Measurements from ENCODE around the gene GTF3C4. TPM values are rescaled to one million over a fixed set of nuclear protein-coding genes. Genes with fewer than 3 reads are reported as not detected.

Gene GTF3C4
- 29.3 TPM for polyA plus RNA-seq (2013, experiment 1 of 2)
- 28.4 TPM for polyA plus RNA-seq (2013, experiment 2 of 2)

- peaks cover 19% of the 10 kb centered on the region for H3K36me3 ChIP-seq (ENCODE audit: insufficient read depth, low read length)
- peaks cover 18% of the 10 kb centered on the region for H3K4me1 ChIP-seq (ENCODE audit: insufficient read depth, low read length)
- WGBS: under 1% methylated on average over 82 of the region's 82 CpGs
- peak within 1 kb of the TSS; percentile 99 for H3K4me3 ChIP-seq (ENCODE audit: low read length)
- H3K9ac ChIP-seq (ENCODE audit: low read depth, low read length): peak within 1 kb of the TSS; percentile 97
- H3K9me3 ChIP-seq (ENCODE audit: insufficient read depth, low read depth, low read length): no peaks in the 10 kb centered on the region
- no peaks in the 10 kb centered on the region for H3K27me3 ChIP-seq (ENCODE audit: insufficient read depth, low read length)
- peak within 1 kb of the TSS; percentile 98 for H3K27ac ChIP-seq (ENCODE audit: low read depth, low read length)
Observed at GRCh38 chr9:132670457-132671391, at the start of gene GTF3C4. Gene GTF3C4 (plus strand): TSS chr9:132670464. CDS start chr9:132670599, 135 bp downstream.

- H3K36me3 ChIP-seq (ENCODE audit: insufficient read depth, low read length): peaks cover 76% of the 10 kb centered on the region
- no peaks in the 10 kb centered on the region for H3K27me3 ChIP-seq (ENCODE audit: insufficient read depth, low read length)
- H3K4me1 ChIP-seq (ENCODE audit: insufficient read depth, low read length): no peaks in the 10 kb centered on the region
- no peak overlapping the region for H3K27ac ChIP-seq (ENCODE audit: low read depth, low read length)
- no peak overlapping the region for H3K9ac ChIP-seq (ENCODE audit: low read depth, low read length)
- H3K9me3 ChIP-seq (ENCODE audit: insufficient read depth, low read depth, low read length): no peaks in the 10 kb centered on the region
- WGBS: 91% methylated on average over 5 of the region's 5 CpGs
- no peak overlapping the region for H3K4me3 ChIP-seq (ENCODE audit: low read length)
Observed at GRCh38 chr9:132622159-132622558, 48.1 kb upstream of the GTF3C4 start.

DNA sequence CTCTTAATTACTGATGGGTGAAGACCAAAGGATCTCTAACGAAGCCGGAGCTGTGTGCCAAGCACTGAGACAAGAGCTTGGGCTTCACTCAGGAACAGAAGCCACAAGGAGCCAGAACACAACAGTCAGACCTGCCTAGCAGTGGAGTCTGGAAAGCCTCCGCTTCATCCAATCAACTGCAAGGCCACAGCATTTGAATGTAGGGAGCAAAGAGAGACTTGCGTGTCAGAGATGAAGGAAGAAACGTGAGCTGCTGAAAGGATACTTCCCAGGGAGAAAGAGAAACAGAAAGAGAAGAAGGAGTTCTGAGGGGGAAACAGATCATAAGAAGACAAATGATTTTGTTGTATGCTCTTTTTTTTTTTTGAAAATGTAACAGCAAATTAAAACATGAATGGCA lies 44.0 kb upstream of the GTF3C4 start:
- no peak overlapping the region for H3K4me3 ChIP-seq (ENCODE audit: low read length)
- no peaks in the 10 kb centered on the region for H3K4me1 ChIP-seq (ENCODE audit: insufficient read depth, low read length)
- WGBS: 94% methylated on average over 5 of the region's 5 CpGs
- no peaks in the 10 kb centered on the region for H3K27me3 ChIP-seq (ENCODE audit: insufficient read depth, low read length)
- no peak overlapping the region for H3K27ac ChIP-seq (ENCODE audit: low read depth, low read length)
- no peak overlapping the region for H3K9ac ChIP-seq (ENCODE audit: low read depth, low read length)
- no peaks in the 10 kb centered on the region for H3K9me3 ChIP-seq (ENCODE audit: insufficient read depth, low read depth, low read length)
- peaks cover 76% of the 10 kb centered on the region for H3K36me3 ChIP-seq (ENCODE audit: insufficient read depth, low read length)

DNA sequence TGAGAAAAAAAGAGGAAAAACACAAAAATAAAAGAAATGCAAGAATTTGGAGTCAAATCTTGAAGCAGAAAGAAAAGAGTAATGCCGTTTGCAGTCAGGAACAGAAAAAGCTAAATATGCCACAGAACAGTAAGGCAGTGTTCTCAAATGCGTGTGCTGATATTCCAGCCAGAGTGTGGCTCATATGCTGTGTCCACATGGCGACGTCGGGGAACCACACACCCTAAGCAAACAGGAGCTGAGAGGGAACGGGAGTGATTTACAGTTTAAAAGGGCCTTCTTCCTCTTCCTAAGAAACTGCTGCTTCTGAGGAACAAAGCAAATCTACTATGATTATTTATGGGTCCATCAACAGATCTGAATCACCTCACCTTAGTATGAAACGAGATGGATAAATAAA lies 43.2 kb upstream of the GTF3C4 start:
- no peaks in the 10 kb centered on the region for H3K27me3 ChIP-seq (ENCODE audit: insufficient read depth, low read length)
- H3K4me3 ChIP-seq (ENCODE audit: low read length): no peak overlapping the region
- WGBS: 92% methylated on average over 6 of the region's 7 CpGs
- peaks cover 78% of the 10 kb centered on the region for H3K36me3 ChIP-seq (ENCODE audit: insufficient read depth, low read length)
- H3K9me3 ChIP-seq (ENCODE audit: insufficient read depth, low read depth, low read length): no peaks in the 10 kb centered on the region
- H3K9ac ChIP-seq (ENCODE audit: low read depth, low read length): no peak overlapping the region
- no peaks in the 10 kb centered on the region for H3K4me1 ChIP-seq (ENCODE audit: insufficient read depth, low read length)
- H3K27ac ChIP-seq (ENCODE audit: low read depth, low read length): no peak overlapping the region

GRCh38 chr9:132627594-132627993 lies 42.7 kb upstream of the GTF3C4 start:
- Histone ChIP-seq H3K27me3 (ENCODE audit: insufficient read depth, low read length) (no peaks in the 10 kb centered on the region), H3K4me3 (ENCODE audit: low read length) (no peak overlapping the region), H3K36me3 (ENCODE audit: insufficient read depth, low read length) (peaks cover 74% of the 10 kb centered on the region), H3K9me3 (ENCODE audit: insufficient read depth, low read depth, low read length) (no peaks in the 10 kb centered on the region), H3K4me1 (ENCODE audit: insufficient read depth, low read length) (no peaks in the 10 kb centered on the region), H3K9ac (ENCODE audit: low read depth, low read length) (no peak overlapping the region), H3K27ac (ENCODE audit: low read depth, low read length) (no peak overlapping the region)
- 94% methylated on average over 11 of the region's 11 CpGs for WGBS

DNA sequence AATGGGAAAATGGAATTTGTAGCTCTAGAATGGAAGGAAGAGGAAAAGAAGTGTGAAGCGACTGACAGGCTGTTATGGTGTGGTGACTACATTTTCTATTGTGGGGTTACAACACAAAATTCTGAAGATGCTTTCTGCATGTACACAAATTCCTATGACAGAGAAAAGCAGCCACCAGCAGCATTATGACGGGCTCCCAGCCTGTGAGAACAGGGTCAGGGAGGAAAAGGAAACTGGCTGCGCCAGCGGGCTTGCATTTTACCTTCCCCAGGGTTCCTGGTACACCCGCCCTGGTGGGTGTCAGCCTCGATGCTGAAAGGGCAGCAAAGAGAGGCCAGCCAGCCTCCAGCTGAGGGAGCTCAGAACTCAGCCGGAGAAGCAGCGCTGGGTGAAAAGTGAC lies 41.5 kb upstream of the GTF3C4 start:
- WGBS: 94% methylated on average over 8 of the region's 8 CpGs
- Histone ChIP-seq H3K36me3 (ENCODE audit: insufficient read depth, low read length) (peaks cover 67% of the 10 kb centered on the region), H3K9ac (ENCODE audit: low read depth, low read length) (no peak overlapping the region), H3K9me3 (ENCODE audit: insufficient read depth, low read depth, low read length) (no peaks in the 10 kb centered on the region), H3K27me3 (ENCODE audit: insufficient read depth, low read length) (no peaks in the 10 kb centered on the region), H3K4me3 (ENCODE audit: low read length) (no peak overlapping the region), H3K27ac (ENCODE audit: low read depth, low read length) (no peak overlapping the region), H3K4me1 (ENCODE audit: insufficient read depth, low read length) (no peaks in the 10 kb centered on the region)

GRCh38 chr9:132630116-132630515 lies 40.1 kb upstream of the GTF3C4 start:
- H3K27me3 ChIP-seq (ENCODE audit: insufficient read depth, low read length): no peaks in the 10 kb centered on the region
- 90% methylated on average over 9 of the region's 9 CpGs for WGBS
- H3K9ac ChIP-seq (ENCODE audit: low read depth, low read length): no peak overlapping the region
- no peaks in the 10 kb centered on the region for H3K4me1 ChIP-seq (ENCODE audit: insufficient read depth, low read length)
- no peak overlapping the region for H3K4me3 ChIP-seq (ENCODE audit: low read length)
- H3K9me3 ChIP-seq (ENCODE audit: insufficient read depth, low read depth, low read length): no peaks in the 10 kb centered on the region
- peaks cover 59% of the 10 kb centered on the region for H3K36me3 ChIP-seq (ENCODE audit: insufficient read depth, low read length)
- H3K27ac ChIP-seq (ENCODE audit: low read depth, low read length): no peak overlapping the region

DNA sequence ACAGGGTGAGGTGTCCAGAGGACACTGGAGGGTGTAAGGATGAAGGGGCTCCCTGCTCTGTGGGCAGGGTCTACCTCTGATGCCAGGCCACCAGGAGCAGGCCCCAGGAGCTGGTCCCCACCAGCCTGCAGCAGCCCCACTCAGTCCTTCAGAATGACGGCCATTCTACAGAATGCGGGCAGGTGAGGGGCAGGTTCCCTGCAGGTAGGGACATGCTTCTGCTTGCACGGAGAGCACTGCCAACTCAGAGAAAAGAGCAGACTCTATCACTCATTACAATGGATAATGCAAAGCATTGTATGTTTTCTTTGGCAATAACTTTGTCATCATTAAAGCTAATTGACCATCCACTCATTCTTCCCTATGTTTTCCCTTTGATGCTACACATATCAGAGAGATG lies 39.5 kb upstream of the GTF3C4 start:
- Histone ChIP-seq H3K4me1 (ENCODE audit: insufficient read depth, low read length) (no peaks in the 10 kb centered on the region), H3K36me3 (ENCODE audit: insufficient read depth, low read length) (peaks cover 53% of the 10 kb centered on the region), H3K27me3 (ENCODE audit: insufficient read depth, low read length) (no peaks in the 10 kb centered on the region), H3K4me3 (ENCODE audit: low read length) (no peak overlapping the region), H3K27ac (ENCODE audit: low read depth, low read length) (no peak overlapping the region), H3K9ac (ENCODE audit: low read depth, low read length) (no peak overlapping the region), H3K9me3 (ENCODE audit: insufficient read depth, low read depth, low read length) (no peaks in the 10 kb centered on the region)
- WGBS: 93% methylated on average over 3 of the region's 3 CpGs

- 95% methylated on average over 5 of the region's 5 CpGs for WGBS
- peaks cover 57% of the 10 kb centered on the region for H3K36me3 ChIP-seq (ENCODE audit: insufficient read depth, low read length)
- H3K9ac ChIP-seq (ENCODE audit: low read depth, low read length): no peak overlapping the region
- H3K9me3 ChIP-seq (ENCODE audit: insufficient read depth, low read depth, low read length): no peaks in the 10 kb centered on the region
- no peak overlapping the region for H3K4me3 ChIP-seq (ENCODE audit: low read length)
- no peaks in the 10 kb centered on the region for H3K27me3 ChIP-seq (ENCODE audit: insufficient read depth, low read length)
- H3K4me1 ChIP-seq (ENCODE audit: insufficient read depth, low read length): no peaks in the 10 kb centered on the region
- H3K27ac ChIP-seq (ENCODE audit: low read depth, low read length): no peak overlapping the region
Observed at GRCh38 chr9:132631280-132631679, 39.0 kb upstream of the GTF3C4 start.

DNA sequence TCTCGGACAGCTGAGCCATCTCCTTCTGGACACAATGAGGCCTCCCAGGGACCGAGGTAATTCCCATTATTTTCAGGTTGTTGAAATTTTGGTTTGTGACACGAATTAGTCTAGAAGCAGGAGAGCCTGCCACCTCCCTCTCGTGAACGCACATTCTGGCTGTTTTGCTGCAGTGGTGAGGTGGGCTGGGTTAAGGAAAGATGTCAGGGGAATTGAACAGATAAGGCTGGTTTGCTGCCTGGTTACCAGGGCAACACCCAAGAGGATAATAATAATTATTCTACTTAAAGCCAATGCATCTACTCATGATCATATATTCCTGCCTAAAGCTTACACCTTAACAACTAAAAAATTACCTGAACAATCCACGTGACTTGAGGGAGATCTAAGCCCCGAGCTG lies 38.6 kb upstream of the GTF3C4 start:
- Histone ChIP-seq H3K4me3 (ENCODE audit: low read length) (no peak overlapping the region), H3K27me3 (ENCODE audit: insufficient read depth, low read length) (no peaks in the 10 kb centered on the region), H3K9me3 (ENCODE audit: insufficient read depth, low read depth, low read length) (no peaks in the 10 kb centered on the region), H3K9ac (ENCODE audit: low read depth, low read length) (no peak overlapping the region), H3K4me1 (ENCODE audit: insufficient read depth, low read length) (no peaks in the 10 kb centered on the region), H3K27ac (ENCODE audit: low read depth, low read length) (no peak overlapping the region), H3K36me3 (ENCODE audit: insufficient read depth, low read length) (peaks cover 57% of the 10 kb centered on the region)
- WGBS: 94% methylated on average over 7 of the region's 7 CpGs

GRCh38 chr9:132632413-132633129 lies 37.7 kb upstream of the GTF3C4 start:
- no peaks in the 10 kb centered on the region for H3K4me1 ChIP-seq (ENCODE audit: insufficient read depth, low read length)
- H3K9me3 ChIP-seq (ENCODE audit: insufficient read depth, low read depth, low read length): no peaks in the 10 kb centered on the region
- no peak overlapping the region for H3K27ac ChIP-seq (ENCODE audit: low read depth, low read length)
- H3K27me3 ChIP-seq (ENCODE audit: insufficient read depth, low read length): no peaks in the 10 kb centered on the region
- H3K4me3 ChIP-seq (ENCODE audit: low read length): no peak overlapping the region
- 91% methylated on average over 6 of the region's 7 CpGs for WGBS
- peaks cover 58% of the 10 kb centered on the region for H3K36me3 ChIP-seq (ENCODE audit: insufficient read depth, low read length)
- H3K9ac ChIP-seq (ENCODE audit: low read depth, low read length): no peak overlapping the region
